HG03135 (cell line): ENCODE measurements around the gene SFRP2.

Source experiments
- ATAC-seq: cut with Tn5 transposase; IDR thresholded peaks from one replicate; pipeline ENCODE4 v1.9.1; 2021; ENCODE audit warnings: mild to moderate bottlenecking, moderate library complexity; ENCODE audit not compliant: unreplicated experiment

SFRP2 gene

GRCh38 chr4:153798420-153798819 is 9.5 kb upstream of the SFRP2 start:
- no peak for ATAC-seq

- no peak for ATAC-seq
These were observed 5.1 kb upstream of the SFRP2 start for GRCh38 chr4:153794006-153794405.

- ATAC-seq: no peak
These were observed 3.9 kb upstream of the SFRP2 start for GRCh38 chr4:153792618-153793247.

GRCh38 chr4:153791746-153792617 is 3.1 kb upstream of the SFRP2 start:
- ATAC-seq: no peak

GRCh38 chr4:153790962-153791551 is 2.2 kb upstream of the SFRP2 start:
- ATAC-seq: no peak

GRCh38 chr4:153790500-153790865 is 1.6 kb upstream of the SFRP2 start:
- no peak for ATAC-seq

- ATAC-seq: no peak
These were observed 1.0 kb upstream of the SFRP2 start for GRCh38 chr4:153789741-153790499.

GRCh38 chr4:153788051-153788412 is 851 bp downstream of the SFRP2 start:
- ATAC-seq: no peak

- no peak for ATAC-seq
These were observed 1.3 kb downstream of the SFRP2 start for GRCh38 chr4:153787575-153787974.

- no peak for ATAC-seq
These were observed 1.8 kb downstream of the SFRP2 start for GRCh38 chr4:153787061-153787560.

- no peak for ATAC-seq
These were observed 2.8 kb downstream of the SFRP2 start for GRCh38 chr4:153785910-153786721.

- no peak for ATAC-seq
These were observed 4.7 kb downstream of the SFRP2 start for GRCh38 chr4:153784166-153784699.

- no peak for ATAC-seq
These were observed 6.3 kb downstream of the SFRP2 start for GRCh38 chr4:153782581-153782980.

- no peak for ATAC-seq
These were observed 7.0 kb downstream of the SFRP2 start for GRCh38 chr4:153781717-153782416.

GRCh38 chr4:153781280-153781679 is 7.6 kb downstream of the SFRP2 start:
- ATAC-seq: no peak

GRCh38 chr4:153780876-153781275 is 8.0 kb downstream of the SFRP2 start:
- ATAC-seq: peak; percentile 78

GRCh38 chr4:153780221-153780620 is 8.7 kb downstream of the SFRP2 start:
- ATAC-seq: no peak

- no peak for ATAC-seq
These were observed 10.5 kb downstream of the SFRP2 start for GRCh38 chr4:153778383-153778782.

GRCh38 chr4:153777421-153777820 is 11.5 kb downstream of the SFRP2 start:
- ATAC-seq: no peak
